GM19395 (cell line): ENCODE measurements around the gene TXNDC17.
A peak's percentile ranks its signal among the peaks of the same experiment; 100 is the strongest.
"Not testable (repeated sequence)": the region's sequence is repeated elsewhere in the genome, so short reads cannot be mapped to it uniquely, and the experiment has no call there.

Source experiments
- ATAC-seq: cut with Tn5 transposase; IDR thresholded peaks from one replicate; pipeline ENCODE4 v1.9.1; 2021; ENCODE audit warnings: mild to moderate bottlenecking, moderate library complexity; ENCODE audit not compliant: unreplicated experiment

The TXNDC17 gene

DNA sequence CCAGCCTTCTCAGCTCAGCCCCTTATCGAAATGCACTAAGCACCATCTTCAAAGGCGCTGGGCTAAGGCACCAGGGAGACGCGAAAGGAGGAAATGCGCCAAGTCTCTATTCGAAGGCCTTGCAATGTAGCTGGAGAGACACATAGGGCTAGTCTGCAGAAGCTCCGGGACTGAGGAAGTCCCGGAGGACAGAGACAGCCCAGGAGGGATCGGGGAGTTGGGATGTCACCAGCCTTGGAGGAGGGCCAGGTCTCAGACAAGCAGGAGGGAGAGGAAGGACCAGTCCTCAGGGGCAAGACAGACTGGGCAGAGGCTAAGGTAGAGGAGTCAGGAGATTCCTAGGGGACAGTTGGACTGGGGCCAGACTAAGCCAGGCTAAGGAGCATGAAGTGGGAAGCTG lies 19.2 kb downstream of the TXNDC17 start:
- ATAC-seq, result no peak

DNA sequence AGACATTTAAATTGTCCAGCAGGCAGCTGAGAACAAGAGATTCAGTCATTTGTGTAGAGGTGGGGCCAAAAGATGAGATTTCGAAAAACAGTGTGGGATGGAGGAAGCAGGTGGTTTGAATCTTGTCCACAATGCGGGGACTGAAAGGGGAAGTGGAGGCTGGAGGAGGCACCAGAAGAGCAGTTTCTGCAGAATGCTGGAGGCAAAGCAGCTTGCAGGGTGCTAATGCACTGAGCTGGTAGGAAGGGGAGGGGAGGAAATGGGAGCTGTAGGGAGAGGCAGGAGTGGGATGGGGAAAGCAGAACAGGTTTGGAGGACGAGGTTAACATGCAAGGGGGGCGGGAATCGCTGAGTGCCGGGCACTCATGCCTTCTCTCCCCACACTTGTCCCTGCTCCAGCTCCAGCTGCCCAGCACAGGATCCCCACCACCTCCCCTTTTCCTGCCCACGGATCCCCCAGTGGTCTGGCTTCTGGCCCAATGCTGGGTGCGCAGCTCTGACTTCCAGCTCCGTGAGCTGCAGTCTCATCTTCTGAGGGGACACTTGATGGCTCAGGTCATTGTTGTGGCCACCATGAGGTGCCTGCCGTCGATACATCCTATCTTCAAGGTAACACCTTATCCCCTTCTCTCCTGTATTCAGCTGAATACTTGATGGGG lies 20.1 kb downstream of the TXNDC17 start:
- peak; percentile 63 for ATAC-seq

DNA sequence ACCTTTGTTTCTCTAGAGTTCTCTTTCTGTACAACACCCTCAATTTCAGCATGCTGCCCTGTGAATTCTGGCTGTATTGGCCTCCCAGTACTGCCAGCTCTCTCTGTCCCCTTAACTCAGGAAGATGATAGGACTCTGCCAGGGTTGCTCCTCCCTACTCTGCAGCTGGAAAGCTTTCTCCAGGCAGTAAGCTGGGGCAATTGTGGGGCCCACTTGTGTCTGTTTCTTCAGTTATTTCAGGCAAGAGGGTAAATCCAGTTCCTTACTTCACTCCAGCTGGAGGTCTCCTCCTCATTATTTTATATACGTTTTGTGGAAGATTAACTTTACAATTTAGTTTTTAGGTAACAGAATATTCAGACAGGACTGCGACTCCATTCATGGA lies 20.6 kb downstream of the TXNDC17 start:
- ATAC-seq, result no peak

DNA sequence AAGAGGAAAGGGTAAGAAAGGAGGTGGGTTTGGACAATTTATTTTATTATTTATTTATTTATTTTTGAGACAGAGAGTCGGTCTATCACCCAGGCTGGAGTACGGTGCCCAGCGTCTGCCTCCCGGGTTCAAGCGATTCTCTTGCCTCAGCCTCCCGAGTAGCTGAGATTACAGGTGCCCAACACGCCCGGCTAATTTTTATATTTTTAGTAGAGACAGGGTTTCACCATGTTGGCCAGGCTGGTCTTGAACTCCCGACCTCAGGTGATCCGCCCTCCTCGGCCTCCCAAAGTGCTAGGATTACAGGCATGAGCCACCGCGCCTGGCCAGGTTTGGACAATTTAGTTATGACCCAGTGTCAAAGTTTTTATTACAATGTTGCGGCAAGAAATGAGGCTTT lies 22.3 kb downstream of the TXNDC17 start:
- ATAC-seq, result not testable (repeated sequence)

DNA sequence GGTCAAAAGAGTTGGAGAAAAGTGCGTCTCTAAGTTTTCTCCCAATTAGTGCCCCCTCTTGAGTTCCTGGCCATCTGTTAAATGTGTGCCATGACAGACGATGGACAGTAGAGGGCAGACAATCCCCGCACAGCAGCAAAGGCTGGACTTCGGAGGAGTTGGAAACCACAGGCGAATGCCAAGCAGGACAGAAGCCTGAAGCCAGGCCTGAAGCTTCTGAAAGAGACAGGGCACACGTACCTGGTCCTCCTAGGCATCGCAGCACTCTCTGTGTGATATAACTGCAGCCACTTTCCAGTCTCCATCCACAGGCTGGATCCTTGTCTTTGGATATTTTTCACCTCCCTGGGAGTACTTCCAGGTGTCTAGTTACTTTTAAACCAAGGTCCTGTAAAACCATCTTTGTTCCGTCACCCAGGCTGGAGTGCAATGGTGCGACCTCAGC lies 25.2 kb downstream of the TXNDC17 start:
- ATAC-seq, result peak; percentile 60

DNA sequence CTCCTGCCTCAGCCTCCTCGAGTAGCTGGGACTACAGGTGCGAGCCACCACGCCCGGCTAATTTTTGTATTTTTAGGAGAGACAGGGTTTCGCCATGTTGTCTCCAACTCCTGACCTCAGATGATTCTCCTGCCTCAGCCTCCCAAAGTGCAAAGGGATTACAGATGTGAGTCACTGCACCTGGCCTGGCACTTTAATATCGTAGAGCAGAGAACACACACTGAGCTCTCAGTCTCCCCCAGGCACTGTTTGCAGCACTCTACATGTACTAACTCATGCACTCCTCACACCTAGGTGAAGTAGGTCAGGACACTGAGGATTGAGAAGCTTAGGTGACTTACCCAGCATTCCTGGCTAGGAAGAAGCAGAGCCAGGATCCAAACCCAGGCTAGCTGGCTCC lies 25.7 kb downstream of the TXNDC17 start:
- ATAC-seq, result no peak

DNA sequence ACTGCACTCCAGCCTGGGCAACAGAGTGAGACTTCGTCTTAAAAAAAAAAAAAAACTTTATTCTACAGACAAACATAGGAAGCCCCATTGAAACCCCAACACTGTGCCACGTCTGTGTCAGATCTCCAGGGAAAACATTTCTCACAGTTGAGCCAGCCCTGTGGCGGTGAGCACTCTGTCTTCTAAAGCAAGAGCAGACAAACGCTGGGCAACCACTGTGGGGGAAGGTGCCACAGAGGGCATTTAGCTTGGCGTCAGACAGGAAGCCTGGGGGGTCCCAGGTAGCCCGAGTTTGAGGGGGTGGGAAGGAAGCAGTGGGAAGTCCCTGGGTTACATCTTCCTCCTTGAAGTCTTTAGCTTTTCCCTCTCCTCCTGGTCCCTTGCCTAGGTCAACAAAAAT lies 26.7 kb downstream of the TXNDC17 start:
- no peak for ATAC-seq

DNA sequence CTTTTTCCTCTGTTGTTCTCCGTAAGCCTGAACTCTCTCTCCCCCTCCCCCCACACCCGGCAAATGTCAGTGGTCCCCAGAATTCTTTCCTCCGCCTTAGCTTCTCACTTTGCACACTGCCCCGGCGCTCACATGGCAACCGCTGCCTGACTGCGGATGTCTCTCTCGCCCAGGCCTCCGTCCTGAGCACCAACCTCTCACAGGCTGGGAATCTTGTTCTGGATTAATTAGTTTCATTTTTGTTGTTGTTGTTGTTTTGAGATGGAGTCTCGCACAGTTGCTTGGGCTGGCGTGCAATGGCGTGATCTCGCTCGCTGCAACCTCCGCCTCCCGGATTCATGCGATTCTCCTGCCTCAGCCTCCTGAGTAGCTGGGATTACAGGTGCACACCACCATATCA lies 27.4 kb downstream of the TXNDC17 start:
- ATAC-seq, result no peak

DNA sequence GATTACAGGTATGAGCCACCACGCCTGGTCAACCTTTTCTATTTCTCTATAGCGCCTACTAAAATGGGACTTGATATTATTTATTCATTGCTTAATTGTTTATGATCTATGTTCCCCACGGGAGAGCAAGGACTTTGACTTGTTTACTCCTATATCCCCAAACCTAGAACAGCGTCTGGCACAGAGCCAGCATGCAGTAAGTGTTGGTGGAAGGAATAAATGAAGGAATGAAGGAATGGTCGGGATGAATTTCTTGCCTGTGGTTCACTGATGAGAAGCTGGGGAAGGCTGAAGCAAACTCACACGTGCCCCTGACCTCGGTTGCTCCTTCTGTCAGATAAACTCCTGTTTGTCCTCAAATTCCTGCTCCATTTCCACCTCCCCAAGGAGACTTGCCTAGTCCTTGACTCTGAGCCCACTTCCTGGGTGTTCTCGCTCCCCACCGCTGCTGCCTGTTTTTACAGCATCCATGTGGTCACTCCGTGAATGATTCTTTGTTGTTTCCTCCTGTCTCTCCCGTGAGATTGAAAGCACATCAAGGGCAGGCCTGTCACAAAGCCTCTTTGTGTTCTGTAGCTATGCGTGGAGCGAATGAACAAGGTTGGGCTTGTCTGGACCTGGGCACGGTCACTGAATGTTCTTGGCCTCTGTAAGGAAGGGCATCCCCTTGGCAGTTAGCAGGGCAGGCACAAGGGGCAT lies 28.0 kb downstream of the TXNDC17 start:
- ATAC-seq, result no peak

DNA sequence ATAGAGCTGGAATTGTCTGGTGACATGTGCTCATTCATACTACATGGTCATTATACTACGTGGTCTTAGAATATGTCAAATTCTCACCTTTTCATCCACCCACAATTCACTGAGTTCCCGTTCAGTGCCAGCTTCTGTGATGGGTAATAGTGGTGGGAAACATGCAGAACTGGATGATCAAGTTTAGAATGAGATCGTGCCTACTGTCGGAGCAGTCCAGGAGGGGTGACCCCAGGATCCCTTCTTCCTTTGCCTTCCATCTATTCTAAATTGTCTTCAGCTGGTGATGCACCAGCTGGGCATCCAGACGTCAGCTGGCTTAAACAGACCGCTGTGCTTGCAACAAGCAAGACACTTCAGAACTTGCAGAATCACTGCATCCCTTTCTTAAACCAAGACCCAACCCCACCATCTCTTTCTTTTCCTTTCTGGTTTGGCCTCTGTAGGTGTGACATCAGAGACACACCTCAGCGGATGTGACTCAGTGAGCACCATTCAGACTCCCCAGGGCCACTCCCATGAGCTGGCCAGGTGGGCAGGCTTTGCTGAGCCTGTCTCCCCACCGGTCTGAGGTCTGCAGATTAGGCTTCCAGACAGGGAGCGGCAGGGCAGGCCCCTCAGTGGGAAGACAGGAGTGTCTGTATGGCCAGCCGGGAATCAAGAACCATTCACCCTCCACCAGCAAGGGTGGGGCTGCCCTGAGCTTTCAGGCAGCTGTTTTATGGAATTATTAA lies 28.8 kb downstream of the TXNDC17 start:
- no peak for ATAC-seq

DNA sequence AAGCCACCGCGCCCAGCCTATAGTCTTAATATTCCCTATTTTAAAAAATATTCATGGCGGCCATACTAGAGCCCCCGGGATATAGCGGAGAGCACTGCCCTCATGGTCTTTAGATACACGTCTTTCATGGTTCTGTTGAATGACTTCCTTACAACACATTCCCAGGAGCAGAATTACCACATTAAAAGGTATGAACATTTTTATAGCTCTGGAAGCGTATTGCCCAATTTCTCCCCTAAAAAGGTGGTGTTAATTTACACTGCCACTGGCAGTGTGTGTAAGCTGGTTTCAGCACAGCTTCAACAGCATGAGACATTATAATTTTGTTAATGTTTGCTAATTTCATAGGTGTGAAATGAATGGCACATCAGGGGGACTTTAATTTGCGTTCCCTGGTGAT lies 29.7 kb downstream of the TXNDC17 start:
- no peak for ATAC-seq

DNA sequence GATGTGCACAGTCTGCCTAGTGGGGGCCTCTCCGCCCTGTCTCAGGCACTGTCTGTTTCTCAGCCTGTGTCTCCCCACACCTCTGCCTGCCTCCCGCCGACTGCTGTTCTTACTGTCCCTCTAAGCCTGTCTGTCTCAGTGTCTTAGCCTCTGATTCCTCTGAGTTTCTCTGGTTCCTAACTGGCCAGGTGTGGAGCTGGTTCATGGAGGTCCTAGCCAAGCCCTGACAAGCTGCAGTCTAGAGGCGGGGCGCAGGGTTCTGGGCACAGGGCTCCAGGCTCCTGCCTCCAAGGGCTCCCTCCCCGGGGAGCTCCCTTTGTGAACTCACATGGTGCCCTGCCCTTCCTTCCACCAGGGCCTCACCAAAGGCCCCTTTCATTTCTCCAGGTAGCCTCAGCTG lies 30.1 kb downstream of the TXNDC17 start:
- ATAC-seq, result no peak

DNA sequence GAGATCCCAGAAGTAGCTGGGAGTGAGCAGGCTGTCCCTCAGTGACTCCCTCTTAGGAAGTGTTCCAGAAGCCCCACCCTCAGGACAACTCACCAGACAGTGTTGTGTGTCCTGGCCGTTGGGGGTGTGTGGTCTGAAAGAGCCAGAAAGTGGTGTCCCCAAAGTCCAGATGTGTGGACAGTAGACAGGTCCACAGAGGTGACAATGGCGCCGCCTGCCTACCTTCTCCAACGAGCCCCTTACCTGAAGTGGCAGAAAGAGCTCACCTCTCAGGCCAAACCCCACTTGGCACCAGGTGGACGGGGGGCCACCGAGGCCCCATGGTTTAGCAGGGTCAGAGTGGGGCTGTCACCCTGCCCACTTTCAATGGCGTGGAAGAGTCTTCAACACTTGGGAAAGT lies 30.6 kb downstream of the TXNDC17 start:
- no peak for ATAC-seq

DNA sequence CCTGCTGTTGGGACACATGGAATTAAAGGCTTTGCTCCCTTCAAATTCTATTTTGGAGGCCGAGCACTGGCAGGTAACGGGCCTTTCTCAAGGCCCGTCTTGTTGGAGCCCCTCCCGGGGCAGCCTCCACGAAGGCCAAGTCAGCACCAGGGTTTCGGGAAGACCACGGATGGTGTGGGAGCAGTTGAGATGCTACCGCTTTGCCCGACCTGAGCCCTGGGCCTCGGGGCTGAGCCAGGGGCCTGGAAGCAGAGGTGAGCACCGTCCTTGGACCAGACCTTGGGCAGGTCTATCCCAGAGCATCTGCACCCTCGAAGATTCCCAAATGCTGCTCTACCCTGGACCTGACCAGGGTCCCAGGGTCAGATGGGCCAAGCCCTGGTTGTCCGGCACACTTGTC lies 33.7 kb downstream of the TXNDC17 start:
- no peak for ATAC-seq

DNA sequence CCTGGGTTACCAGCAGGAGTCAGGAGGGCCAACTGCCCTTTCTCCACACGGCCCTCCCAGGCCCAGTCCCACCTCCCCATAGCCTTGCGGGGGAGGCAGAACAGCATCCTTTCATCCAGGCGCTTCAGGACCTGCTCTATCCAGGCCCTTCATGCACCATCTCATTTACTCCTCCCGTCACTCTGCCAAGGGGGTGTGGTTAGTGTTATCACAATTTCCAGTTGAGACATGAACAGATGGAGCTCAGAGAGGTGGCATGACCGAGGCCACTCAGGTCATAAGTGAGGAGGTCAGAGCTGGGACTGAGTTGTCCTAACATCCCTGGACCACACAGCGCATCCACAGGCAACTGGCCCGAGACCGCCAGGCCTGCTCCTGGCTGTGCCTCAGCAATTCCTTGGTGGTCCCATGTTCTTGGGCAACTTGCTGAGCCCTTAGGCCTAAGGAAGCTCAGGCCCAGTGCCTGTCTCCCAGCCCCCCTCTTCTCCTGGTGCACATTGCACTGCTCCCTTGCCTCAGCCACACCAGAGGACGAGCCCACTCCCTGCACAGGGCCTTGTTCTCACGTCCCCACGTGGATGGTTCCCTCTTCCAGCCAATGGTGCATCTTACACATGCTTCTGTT lies 34.5 kb downstream of the TXNDC17 start:
- no peak for ATAC-seq

DNA sequence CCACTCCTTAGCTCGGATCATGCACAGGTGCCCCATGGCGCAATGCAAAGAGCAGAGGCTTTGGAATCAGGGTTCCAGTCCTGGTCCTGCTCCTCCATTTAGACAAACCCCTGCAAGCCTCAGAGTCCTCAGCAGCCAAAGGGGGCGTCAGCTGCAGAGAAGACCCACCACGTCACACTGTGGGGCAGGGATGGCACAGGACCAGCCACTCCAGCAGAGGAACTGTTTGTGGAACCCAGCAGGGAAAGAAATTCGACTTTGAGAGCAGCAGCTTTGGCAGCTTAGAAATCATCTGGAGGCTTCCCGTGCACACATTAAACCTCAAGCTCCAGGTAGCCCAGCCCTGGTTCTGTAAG lies 35.9 kb downstream of the TXNDC17 start:
- no peak for ATAC-seq

DNA sequence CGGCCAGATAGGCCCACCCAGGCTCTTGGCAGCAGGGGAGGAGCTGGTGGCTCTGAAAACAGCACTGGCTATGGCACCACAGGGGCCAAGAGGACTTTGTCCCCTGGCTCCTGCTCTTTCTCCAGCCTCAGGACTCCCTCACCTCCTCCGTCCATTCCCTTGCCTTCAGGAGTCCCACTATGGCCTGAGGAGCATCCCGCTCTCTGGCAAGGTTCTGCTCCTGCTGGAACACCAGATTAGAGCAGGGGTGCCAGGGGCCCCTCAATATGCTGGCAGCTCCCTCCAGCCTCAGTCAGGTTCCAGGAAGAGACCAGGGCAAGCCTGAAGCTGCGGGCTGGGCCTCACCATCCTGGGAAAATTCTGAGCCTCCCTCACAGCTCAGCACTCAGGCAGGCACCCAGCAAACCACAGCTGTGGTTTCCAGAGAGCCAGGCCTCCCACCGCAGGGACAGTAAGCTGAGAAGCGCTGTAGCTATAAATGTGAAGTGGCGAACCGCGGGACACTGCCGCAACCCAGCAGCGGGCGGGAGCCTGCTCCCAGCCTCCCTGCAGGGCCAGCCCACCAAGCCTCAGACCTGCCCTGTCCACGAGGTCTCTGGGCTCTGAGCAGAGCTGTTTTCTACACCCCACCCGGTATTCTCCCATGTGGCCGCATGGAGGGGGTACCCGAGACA lies 36.4 kb downstream of the TXNDC17 start:
- ATAC-seq, result no peak

DNA sequence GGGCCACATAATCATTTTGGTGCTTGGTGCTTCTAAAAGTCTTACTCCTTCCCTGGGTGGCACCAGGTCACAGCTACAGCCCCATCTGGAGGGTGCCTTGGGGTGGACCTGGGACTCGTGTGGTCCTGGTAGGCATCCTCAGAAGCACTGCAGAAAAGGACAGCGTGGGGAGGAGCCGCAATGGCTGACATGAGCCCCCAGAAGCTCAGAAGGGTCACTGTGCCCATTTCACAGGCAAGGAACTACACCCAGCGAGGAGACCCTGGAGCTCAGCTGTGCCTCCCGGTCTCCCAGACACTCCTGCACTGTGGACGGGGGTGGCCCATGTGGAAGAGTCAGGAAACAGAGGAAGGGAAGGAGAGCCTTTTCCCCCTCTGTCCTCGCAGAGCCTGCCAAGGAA lies 37.1 kb downstream of the TXNDC17 start:
- ATAC-seq, result no peak

DNA sequence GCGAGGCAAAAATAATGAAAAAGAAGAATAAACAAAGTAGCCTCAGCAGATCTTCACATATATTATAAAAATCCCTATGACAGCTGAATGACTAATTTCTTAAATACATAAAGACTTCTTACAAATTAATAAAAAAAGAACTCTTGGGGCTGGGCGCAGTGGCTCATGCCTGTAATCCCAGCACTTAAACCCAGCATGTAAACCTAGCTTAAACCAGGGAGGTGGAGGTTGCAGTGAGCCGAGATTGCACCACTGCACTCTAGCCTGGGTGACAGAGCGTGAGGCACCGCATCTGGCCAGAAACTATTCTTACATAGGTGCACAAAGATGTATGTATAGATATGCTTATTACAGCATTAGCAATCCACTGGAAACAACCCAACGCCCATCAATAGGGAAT lies 38.4 kb downstream of the TXNDC17 start:
- ATAC-seq, result no peak

DNA sequence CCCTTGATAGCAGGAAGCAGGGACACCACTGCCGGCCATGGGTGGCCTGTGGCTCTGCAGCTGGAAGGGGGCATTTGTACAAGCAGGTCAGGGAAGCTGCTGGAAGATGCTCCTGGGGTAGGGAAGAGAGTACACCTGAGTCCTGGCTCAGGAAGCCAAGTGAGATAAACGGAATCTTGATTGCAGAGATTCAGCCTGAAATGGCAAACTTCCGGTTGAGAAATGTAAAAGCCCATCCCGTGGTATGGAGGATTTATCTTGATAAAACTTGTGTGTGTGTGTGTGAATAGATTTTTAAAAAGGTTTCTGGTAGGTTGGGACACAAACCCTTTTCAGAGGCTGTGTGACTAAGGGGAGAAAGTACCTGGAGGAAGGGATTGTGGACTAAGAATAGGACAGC lies 40.3 kb downstream of the TXNDC17 start:
- no peak for ATAC-seq

DNA sequence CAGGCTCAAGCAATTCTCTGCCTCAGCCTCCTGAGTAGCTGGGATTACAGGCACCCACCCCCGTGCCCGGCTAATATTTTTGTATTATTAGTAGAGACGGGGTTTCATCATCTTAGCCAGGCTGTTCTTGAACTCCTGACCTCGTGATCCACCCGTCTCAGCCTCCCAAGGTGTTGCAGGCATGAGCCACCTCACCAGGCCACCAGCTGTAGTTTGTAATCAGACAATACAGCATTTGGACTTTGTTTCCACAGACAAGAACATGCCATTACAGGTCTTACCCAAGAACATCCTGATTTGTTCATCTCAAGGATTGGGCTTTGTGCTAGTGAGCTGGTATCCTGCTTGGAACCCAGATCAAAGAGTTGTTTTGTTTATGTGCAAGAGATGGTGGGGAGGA lies 40.8 kb downstream of the TXNDC17 start:
- no peak for ATAC-seq
